GM18909 (cell line): ENCODE data around the gene RPL7L1.
A peak's percentile ranks its signal among the peaks of the same experiment; 100 is the strongest.
"Not testable (repeated sequence)": the region's sequence is repeated elsewhere in the genome, so short reads cannot be mapped to it uniquely, and the experiment has no call there.

Experiments used
- ATAC-seq: cut with Tn5 transposase; IDR thresholded peaks from one replicate; pipeline ENCODE4 v1.9.1; 2021; ENCODE audit warnings: mild to moderate bottlenecking; ENCODE audit not compliant: unreplicated experiment, poor library complexity

The RPL7L1 gene

DNA sequence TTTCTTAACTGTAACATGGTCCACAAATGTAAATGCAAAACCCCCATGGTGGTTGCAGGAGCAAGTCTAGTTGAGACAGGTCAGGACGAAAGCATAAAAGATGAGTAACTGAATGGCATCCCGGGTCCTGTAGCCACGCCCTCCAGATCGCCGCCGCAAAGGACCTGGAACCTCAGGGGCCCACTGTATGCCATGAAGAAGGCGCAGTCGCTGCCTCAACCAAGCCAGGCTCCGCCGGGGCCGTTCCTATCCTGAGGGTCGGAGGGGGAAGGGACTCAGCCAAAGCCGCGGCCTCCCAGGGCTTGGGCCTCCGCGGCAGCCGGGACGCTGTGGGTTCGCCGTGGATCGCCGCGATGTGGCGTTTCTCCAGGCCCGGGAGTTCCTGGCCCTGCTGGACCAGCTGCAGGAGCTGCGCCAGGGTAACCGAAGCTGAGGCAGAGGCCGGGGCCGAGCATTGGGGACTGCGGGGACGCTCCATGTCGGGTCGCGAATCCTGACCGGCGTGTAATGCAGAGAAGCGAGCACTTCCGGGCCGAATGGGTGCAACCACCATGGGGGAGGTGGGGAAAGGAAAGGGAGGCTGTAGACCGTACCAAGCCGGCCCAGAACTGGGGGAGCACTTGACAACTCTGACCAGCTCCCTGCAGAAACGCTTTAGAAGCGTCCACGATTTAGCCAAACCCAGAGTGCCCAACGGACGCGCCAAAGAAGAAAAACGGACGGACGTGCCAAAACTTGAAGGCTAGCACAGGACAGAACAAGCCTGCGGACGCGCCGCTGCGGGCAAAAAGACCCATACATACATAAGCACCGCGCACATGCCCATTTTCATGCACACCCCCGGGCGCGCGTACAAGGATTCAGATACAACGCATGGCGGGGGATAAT is 11.1 kb downstream of the RPL7L1 start:
- peak; percentile 93 for ATAC-seq

DNA sequence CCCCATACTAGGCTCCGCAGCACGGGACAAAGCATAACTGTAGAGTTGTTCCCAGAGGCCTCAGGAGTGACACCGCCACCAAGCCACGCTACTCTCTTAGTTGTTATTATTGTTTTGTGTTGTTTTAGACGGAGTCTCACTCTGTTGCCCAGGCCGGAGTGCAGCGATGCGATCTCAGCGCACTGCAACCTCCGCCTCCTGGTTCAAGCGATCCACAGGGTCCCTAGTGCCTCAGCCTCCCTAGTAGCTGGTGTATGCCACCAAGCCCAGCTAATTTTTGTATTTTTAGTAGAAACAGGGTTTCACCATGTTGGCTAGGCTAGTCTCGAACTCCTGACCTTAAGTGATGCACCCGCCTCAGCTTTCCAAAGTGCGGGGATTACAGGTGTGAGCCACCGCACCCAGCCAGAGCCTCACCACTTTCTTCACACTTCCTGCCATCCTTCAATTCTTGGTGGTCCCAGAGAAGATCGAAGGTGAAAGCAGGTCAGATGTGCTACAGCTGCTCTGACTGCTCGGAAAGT is 11.8 kb downstream of the RPL7L1 start:
- no peak for ATAC-seq

DNA sequence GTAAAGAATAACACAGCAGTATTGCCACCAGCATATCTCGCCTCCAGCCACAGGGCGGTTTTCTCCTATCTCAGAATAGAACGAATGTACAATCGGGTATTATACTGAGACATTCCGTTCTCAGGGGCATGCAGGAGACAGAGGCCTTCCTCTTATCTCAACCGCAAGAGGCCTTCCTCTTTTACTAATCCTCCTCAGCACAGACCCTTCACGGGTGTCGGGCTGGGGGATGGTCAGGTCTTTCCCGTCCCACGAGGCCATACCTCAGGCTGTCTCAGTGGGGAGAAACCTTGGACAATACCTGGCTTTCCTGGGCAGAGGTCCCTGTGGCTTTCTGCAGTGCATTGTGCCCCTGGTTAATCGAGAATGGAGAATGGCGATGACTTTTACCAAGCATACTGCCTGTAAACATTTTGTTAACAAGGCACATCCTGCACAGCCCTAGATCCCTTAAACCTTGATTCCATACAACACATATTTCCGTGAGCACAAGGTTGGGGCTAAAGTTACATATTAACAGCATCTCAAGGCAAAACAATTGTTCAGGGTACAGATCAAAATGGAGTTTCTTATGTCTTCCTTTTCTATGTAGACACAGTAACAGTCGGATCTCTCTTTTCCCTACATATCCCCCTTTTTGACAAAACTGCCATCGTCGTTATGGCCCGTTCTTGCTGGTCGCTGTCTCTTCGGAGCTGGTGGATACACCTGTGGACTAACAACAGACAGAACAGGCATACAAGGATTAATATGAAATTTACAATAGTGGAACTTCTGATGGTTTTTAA is 14.8 kb downstream of the RPL7L1 start:
- not testable (repeated sequence) for ATAC-seq

DNA sequence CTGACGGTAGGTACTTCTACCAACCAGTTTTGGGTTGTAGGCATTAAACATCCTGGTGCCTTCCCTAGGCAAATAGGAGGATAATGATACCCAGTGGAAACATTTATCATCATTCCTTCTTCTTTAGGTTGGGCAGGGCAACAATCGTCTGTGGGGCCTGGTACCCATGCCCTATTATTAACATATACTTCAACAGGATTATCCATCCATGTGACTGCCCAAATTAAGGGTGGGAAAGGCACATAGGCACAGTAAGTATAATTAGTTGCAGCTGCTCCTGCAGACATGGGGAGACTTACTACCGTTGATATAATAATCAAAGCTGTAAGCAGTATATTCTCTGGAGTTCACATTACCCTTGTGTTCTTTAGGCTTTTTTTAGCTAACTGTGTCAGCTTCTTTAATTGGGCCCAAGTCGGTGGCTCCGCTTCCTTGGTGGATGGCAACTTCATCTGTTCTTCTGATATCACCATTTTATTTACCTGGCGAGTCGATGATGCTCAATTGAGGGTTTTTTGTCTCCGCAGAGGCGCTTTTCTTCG is 16.8 kb downstream of the RPL7L1 start:
- no peak for ATAC-seq

DNA sequence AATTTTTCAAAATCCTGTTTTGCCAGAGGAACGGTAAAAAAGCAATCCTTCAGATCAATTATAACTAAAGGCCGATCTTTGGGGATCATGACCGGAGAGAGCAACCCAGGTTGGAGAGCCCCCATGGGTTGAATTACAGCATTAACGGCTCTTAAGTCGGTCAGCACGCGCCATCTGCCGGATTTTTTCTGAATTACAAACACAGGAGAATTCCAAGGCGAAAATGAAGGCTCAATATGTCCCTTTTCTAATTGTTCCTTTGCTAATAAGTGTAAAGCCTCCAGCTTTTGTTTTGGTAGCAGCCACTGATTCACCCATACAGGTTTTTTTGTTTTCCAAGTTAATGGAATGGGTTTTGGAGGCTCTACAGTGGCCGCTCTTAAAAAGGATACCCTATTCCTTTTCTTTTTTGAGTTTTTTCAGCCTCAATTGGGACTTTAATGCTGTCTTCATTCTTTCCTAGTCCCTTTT is 19.5 kb downstream of the RPL7L1 start:
- ATAC-seq, result no peak

DNA sequence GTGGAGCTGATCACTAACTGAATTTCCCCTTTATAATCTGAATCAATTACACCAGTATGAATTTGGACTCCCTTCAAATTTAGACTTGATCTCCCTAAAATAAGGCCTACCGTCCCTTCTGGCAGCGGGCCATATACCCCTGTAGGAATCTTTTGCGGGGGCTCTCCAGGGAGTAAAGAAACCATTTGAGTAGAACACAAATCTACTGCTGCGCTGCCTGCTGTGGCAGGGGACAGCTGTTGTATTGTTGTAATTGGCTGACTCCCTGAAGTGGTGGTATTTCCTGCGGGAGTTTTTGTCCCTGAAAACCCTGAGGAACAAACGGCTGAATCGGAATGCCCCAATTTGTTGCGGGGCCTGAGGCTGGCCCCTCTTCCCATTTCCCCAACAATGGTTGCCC is 20.5 kb downstream of the RPL7L1 start:
- ATAC-seq, result no peak

DNA sequence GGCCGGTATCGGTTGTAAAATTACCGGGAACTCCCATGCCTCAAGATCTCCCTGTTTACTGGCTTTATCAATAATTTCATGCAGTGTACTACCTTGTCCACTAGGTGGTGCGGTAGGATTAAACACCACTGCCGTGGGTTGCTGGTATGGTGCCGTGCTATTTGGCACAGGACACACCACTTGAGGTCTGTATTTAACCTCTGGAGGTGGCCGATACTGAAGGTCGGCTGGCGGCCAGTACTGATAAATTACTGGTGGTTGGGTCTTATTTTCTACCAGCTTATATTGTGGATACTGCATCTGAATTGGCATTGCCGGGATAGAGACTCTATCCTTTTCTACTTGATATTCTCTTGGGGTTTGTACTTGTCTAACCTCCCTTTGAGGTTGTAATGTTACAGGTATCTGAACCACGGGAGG is 22.1 kb downstream of the RPL7L1 start:
- peak; percentile 72 for ATAC-seq

DNA sequence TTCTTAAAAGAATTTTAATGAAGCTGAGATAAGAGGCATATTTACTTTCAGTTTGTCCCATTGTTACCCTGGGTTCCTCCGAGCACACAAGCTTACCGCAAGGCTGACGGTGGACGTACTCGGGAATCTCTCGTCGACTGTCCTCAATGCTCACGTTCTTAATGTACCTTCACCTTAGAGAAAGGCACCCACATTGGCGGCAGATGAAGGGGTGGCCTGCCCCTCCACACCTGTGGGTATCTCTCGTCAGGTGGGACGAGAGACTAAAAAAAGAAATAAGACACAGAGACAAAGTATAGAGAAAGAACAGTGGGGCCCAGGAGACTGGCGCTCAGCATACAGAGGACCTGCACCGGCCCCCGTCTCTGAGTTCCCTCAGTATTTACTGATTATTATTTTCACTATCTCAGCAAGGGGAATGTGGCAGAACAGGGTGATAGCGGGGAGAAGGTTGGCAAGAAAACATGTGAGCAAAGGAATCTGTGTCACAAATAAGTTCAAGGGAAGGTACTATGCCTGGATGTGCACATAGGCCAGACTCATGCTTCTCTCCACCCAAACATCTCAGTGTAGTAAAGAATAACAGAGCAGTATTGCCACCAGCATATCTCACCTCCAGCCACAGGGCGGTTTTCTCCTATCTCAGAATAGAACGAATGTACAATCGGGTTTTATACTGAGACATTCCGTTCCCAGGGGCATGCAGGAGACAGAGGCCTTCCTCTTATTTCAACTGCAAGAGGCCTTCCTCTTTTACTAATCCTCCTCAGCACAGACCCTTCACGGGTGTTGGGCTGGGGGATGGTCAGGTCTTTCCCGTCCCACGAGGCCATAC is 23.2 kb downstream of the RPL7L1 start:
- ATAC-seq, result not testable (repeated sequence)

DNA sequence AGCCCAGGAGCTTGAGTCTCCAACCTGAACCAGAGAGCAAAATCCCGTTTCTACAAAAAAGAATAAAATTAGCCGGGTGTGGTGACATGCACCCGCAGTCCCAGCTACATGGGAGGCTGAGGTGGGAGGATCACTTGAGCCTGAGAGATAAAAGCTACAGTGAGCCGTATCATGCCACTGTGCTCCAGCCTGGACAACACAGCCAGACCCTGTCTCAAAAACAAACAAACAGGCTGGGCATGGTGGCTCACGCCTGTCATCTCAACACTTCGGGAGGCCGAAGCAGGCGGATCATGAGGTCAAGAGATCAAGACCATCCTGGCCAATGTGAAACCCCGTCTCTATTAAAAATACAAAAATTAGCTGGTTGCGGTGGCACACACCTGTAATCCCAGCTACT is 25.1 kb downstream of the RPL7L1 start:
- no peak for ATAC-seq

DNA sequence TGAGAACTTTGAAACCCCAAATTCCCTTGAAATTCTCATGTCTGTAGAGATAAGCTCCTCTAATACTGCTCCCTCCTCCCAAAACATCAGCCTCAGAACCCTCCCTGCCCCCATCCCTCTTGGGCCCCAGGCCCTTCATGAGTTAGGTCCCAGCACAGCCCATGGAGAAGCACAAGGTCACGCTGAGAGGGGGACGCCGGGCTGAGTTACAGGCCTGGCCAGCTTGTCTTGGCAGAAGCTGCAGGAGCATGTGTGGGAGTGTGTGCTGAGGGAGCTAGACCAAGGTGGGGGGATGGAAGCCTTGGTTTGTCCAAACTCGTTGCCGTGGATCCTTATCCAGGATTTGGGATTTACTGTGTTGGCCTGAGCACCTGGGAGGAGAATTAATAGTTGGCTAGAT is 27.9 kb downstream of the RPL7L1 start:
- no peak for ATAC-seq

DNA sequence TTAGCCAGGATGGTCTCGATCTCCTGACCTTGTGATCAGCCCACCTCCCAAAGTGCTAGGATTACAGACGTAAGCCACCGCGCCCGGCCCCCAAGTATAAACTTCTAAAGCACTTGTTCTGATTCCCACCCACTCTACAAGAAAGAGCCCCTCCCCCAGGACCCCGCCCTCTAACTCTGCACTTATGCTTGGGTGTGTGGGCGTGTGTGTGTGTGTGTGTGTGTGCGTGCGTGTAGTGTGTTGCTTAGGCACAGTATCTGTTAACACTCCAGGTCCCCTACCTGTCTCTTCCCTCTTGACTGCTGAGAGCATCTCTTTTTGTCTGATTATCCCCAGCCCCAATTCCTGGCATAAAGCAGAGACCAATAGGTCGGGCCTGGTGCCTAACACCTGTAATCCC is 30.4 kb downstream of the RPL7L1 start:
- no peak for ATAC-seq

DNA sequence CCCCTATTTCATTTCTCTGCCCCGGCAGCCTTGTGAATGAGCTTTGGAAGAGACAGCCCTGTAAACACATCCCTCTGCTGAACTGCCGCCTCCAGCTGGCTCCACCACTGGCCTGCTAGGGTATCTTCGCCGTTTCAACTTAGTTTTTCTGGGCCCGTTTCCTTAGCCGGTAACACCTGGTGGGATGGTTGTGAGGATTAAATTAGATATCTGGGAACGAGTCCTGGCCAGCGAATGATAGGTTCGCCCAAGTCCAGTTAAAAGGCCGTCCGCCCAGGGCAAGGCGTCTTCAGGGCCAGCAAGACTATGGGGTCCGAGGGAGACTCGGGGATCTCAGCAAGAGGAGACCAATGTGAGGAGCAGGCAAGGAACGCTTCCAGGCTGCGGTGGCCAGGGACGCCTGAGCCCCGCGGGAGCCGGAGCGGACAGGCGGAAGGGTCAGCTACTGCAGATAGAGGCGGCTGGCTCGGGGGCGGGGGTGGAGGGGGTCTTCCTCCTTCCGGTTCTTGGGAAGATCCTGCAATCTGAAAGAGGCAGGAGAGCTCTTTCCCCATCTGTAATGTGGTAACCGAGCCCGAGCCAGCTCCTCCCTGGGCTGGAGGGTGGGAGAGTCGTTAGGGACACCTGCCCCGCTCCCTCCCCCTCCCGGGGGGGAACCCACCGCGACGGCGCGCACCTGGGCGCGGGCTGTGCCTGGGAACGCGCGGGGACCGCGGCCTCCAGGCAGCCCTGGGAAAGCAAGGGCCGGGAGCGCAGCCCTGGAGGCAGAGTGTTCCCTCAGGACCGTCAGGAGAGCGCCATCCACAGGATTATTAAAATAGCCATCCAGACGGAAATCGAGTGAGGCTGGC is 32.0 kb downstream of the RPL7L1 start:
- ATAC-seq, result no peak

DNA sequence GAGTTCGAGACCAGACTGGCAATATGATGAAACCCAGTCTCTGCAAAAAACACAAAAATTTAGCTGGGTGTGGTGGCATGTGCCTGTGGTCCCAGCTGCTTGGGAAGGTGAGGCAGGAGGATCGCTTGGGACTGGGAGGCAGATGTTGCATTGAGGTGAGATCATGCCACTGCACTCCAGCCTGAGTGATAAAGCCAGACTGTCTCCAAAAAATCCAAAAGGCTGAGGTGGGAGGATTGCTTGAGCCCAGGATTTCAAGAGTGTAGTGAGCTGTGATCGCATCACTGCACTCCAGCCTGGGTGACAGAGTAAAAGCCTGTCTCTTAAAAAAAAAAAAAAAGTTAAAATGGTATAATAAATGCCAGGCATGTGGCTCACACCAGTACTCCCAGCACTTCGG is 35.1 kb downstream of the RPL7L1 start:
- no peak for ATAC-seq

DNA sequence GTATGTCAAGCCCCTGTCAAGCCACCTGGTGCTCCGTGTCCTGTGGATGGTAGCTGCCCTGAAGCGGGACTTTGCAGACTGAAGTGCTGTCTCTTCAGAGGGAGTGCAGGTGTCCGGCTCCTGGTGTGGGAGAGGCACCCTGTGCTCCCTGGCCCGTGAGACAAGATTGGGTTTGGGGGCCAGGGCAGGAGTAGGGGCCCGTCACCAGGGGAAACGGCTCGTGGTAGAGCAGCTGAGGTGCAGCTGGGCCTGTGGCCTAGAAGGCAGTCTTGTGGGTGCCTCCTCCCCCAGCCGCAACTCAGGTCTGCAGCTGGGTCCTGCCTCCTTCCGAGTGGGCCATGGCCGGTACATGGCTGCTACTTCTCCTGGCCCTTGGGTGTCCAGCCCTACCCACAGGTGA is 36.3 kb downstream of the RPL7L1 start, which contains the start of gene PTCRA:
PTCRA (plus strand) TSS at position 322 of the 400 bp plus-strand sequence; CDS start at position 339, 17 bp downstream.
- ATAC-seq, result no peak

DNA sequence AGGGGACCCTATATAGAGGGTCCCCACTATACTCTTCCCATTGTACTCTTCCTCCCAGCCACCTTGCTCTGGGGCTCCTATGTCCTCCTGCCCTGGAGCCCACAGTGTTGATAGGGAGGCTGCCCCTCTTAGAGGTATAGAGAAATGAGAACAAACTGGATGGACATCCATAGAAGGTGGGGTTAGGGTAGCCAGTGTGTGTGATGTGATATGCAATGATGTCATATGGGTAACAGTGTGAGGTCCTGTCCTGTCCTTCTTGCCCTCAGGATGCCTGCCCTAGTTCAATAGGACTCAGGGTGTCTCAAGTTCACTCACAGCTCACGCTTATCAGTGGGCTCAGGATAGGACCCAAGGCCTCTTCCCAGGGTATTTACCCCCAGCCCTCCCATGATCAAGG is 36.9 kb downstream of the RPL7L1 start:
- ATAC-seq, result no peak

DNA sequence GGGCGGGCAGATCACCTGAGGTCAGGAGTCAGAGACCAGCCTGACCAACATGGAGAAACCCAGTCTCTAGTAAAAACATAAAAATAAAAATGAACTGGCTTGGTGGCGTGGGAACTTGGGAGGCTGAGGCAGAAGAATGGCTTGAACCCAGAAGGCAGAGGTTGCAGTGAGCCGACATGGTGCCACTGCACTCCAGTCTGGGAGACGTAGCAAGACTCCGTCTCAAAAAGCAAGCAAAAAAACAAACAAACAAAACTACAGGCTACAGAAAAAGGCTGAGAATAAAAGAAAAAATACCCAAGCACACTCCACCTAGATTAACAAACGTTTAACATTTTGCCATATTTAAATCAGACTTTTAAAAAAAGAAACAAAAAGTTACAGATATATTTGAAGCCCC is 42.4 kb downstream of the RPL7L1 start:
- no peak for ATAC-seq

DNA sequence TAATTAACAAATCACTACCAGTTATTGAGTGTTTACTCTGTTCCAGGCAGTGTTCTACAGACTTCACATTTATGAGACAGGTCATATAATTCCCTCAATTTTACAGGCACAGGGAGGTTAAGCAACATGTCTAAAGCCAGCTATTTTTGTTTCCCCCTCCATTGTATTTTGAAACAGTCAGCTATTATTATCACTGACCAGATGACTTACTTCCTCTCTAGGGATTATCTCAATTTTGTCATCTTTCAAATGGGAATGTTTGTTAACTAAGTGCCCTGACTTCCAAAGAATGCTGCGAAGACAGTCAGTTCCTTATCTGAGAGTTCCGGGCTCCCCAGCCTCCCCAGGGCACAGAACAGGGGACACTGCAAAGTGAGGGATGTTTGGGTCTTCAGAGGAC is 44.2 kb downstream of the RPL7L1 start:
- ATAC-seq, result no peak

DNA sequence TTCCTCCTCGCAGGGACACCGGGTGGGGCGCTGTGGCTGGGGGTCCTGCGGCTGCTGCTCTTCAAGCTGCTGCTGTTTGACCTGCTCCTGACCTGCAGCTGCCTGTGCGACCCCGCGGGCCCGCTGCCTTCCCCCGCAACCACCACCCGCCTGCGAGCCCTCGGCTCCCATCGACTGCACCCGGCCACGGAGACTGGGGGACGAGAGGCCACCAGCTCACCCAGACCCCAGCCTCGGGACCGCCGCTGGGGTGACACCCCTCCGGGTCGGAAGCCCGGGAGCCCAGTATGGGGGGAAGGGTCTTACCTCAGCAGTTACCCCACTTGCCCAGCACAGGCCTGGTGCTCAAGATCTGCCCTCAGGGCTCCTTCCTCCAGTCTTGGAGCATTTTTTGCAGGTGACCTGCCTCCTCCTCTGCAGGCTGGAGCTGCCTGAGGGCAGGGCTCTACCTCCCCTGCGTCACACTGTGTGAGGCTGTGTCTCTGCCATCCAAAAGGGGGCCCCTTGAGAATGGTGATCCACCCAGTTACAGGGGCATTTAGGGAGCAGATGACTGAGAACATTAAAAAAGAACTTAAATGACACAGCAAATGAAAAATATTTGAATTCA is 45.9 kb downstream of the RPL7L1 start:
- no peak for ATAC-seq
